HFF-Myc (cell line): ENCODE results near the gene TAF8.

Experiments
- DNase-seq: peaks from one replicate; pipeline ENCODE4 v3.0.0-alpha.2; 2011; ENCODE audit warnings: low read depth; ENCODE audit errors: extremely low read depth
- H3K4me3 ChIP-seq: replicated peaks from 2 replicates; pipeline ENCODE4 v1.5.1; 2011; ENCODE audit warnings: low read depth, mild to moderate bottlenecking, control low read depth, low read length
- TF ChIP-seq, protein P1 (sequence below): IDR thresholded peaks from 2 replicates; pipeline ENCODE4 v1.5.1; 2012; ENCODE audit warnings: mild to moderate bottlenecking, low read depth, low read length, control low read depth; ENCODE audit errors: missing control alignments

Gene TAF8

DNA sequence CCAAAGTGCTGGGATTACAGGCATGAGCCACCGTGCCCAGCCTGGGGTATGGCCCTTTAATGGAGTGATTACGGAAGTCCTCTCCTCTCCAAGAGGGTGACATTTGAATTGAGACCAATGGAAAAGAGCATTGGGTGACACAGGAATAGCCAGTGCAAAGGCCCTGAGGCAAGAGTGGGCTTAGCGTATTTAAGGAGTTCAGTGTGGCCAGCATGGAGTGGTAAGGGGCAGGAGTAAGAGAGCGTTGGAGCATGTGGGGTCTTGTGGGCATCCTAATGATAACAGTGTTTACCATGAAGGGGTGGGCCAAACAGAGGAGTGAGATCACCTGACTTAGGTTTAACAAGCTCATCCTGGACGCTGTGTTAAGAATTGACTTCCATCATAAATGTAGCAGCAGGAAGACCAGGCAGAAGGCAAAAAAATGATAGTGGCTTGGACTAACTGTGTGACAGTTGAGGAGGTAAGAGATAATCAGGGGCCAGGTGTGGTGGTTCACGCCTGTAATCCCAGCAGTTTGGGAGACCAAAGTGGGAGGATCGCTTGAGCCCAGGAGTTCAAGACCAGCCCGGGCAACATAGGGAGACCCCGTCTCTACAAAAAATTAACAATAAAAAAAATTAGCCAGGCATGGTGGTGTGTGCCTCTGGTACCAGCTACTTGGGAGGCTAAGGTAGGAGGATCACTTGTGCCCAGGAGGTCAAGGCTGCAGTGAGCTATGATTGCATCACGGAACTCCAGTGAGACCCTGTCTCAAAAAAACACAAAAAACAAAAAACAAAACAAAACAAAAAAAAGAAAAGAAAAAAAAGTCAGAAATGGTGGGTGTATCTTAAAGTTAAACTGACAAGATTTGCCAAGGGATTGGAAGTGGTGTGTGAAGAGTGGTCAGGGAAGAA lies 40.7 kb downstream of the TAF8 start:
- no peak overlapping the region for H3K4me3 ChIP-seq
- TF ChIP-seq, protein P1, sequence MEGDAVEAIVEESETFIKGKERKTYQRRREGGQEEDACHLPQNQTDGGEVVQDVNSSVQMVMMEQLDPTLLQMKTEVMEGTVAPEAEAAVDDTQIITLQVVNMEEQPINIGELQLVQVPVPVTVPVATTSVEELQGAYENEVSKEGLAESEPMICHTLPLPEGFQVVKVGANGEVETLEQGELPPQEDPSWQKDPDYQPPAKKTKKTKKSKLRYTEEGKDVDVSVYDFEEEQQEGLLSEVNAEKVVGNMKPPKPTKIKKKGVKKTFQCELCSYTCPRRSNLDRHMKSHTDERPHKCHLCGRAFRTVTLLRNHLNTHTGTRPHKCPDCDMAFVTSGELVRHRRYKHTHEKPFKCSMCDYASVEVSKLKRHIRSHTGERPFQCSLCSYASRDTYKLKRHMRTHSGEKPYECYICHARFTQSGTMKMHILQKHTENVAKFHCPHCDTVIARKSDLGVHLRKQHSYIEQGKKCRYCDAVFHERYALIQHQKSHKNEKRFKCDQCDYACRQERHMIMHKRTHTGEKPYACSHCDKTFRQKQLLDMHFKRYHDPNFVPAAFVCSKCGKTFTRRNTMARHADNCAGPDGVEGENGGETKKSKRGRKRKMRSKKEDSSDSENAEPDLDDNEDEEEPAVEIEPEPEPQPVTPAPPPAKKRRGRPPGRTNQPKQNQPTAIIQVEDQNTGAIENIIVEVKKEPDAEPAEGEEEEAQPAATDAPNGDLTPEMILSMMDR = no peak
- DNase-seq = no peak

DNA sequence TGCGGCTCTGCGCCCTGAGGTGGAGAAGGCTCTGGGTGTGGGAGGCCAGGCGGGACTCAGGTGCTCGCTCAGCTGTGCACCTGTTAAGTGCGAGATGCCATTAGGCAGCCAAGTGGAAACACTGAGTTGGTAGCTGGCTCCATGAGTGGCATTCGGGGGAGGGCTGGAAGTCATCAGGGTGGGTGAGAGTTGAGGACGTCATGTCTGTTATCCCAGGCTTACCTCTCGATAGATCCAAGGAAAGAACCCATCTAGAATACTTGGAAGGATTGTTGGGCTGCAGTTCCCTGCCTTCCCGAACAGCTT lies 41.3 kb downstream of the TAF8 start:
- TF ChIP-seq, protein P1 = no peak
- no peak overlapping the region for H3K4me3 ChIP-seq
- no peak for DNase-seq

DNA sequence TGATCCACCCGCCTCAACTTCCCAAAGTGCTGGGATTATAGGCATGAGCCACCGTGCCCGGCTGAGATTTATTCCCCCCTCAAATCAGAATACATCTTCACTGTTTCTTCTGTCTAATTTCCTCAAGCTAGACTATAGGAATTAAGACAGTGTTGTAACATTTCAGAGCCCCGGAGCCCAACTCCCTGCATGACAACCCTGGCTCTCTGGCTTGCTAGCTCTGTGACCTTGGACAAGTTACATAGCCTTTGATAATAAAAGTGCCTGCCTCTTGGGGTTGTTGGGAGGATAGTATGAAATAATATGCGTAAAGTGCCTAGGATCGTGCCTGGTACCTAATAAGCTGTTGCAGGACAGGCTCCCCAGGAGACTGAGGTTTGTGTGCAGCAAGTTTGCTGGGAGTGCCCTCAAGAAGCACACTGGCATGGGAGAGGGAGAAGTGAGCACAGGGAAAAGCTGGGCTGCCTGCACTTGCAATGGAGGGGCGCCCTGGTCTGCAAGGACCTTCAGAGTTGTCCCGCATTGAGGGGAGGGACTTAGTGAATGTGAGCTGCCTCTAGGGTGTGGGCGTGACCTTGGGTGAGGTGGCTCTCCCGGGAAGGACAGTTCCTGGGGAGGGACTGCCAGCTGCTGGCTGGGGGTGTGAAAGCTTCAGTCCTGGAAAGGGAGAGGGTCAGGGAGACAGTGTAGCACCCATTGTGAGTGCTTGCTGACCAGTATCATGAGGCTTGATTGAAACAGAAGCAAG lies 43.4 kb downstream of the TAF8 start:
- TF ChIP-seq, protein P1 = no peak
- no peak overlapping the region for H3K4me3 ChIP-seq
- DNase-seq = no peak

DNA sequence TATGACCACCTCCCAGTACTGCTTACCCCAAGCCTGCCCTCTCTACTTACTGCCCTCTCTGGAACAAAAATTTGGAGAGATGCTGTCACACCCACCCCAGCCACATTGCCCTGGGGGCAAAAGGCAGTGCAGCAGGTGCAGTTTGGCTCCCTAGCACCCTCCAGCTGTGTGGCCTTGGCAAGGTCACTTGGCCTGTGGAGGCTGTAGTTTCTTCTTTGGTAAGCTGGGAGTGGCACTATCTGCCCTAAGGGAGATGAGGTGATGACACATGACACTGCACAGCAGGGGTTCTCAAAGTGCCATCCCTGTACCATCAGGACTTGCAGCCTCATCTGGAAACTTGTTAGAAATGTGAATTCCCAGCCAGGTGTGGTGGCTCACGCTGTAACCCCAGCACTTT lies 44.8 kb downstream of the TAF8 start:
- no peak overlapping the region for H3K4me3 ChIP-seq
- no peak for DNase-seq
- TF ChIP-seq, protein P1 = no peak

DNA sequence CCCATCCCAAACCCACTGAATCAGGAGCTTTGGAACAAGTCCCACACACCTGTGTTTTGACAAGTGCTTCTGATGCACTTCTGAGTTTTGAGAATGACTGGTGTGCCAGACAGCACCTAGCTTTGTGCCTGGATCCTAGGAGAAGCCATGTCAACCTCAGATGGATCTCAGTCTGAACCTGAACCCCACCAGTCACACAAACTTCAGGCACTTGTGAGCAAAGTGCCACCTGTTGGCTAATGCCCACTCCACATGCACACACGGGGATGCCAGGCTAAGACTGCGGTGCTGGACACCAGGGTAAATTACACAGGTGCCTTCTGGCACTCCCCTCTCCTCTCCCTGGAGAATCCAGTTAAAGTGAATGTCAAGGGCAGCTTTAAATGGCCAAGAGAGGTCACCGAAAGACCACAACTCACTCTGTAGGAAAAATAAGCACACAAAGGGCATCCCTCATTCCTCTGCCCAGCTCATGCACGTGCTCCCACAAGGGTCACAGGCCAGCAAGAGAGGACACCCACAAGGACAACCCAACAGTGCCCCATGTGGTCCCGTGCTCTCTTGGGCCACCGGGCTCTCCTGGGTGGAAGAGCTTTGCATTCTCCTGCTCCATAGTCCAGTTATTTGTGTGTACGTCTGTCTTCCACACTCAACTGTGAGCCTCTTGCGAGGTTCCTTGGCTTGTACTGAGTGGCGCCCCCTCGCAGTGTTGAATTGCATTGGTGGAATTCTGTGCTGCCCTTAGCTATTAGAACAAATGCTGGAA lies 45.6 kb downstream of the TAF8 start:
- TF ChIP-seq, protein P1 = no peak
- DNase-seq = no peak
- H3K4me3 ChIP-seq = no peak overlapping the region

DNA sequence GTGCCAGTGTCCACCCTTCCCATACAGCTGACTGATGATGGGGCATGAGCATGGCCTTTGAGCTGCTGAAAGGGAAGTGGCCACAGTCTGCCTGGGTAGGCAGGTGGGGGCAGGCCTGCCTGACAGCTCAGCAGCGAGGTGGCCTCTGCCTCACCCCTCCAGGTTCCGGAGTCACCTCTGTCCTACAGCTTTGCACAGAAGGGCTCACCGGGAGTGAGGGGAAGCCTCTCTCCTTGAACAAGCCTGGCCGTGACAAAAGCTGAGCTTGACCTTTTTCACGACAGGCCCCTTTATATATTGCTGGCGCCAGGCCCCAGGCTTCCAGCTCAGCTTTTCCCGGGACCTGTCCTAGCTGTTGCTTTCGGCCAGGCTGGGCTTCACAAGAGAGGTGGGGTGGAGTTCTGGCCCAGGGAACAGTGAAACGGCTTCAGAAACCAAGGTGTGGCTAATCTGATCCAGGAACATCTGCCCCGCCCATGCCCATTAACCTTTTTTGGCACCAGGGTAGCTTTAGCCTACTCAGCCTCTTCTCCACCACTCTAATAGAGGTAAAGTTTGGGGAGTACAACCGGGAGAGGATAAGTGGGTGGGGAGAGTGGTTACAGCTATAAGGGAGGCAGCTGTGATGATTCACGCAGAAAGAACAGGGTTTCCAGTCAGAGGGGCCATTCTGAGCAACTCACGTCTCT lies 49.2 kb downstream of the TAF8 start:
- H3K4me3 ChIP-seq = no peak overlapping the region
- no peak for DNase-seq
- TF ChIP-seq, protein P1 = no peak
